NCI-H226 (cell line): ENCODE measurements around the gene IRF2.
A peak's percentile ranks its signal among the peaks of the same experiment; 100 is the strongest.

Experiments
- DNase-seq: peaks from one replicate; pipeline ENCODE4 v3.0.0-alpha.2; 2015

Gene IRF2

DNA sequence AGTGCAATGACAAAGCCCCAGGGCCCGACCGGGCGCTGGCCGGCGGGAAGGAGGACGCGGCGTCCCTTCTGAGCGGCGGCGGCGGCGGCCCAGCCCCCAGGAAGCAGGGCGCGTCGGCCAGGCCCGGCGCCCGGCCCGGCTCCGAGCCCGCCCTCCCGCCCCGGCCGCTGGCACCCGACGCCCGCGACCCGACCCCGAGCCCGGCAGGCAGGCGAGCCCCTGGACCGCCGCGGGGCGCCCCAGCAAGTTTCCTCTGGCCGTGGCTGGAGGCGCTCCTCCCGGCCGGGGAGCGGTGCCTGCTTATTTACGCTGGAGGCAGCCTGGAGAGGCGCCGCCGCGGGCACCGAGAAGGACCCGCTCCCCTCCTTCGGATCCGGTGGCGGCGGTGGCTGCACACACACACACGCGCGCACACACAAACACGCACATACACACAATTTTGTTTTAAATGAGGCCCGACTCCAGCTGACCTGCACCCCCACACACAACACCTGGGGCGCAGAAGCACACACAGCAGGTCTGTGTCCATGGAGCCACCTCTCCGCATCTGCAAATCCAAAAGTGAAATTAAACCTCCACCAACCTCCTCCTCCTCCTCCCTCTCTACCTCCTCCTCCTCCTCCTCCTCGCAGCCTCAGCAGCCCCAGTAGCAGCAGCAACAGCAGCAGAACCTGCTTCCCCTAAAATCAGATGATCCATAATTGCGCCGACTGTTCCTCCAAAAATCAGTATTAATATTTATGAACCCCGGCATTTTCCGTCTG is 669 bp downstream of the IRF2 start:
- no peak for DNase-seq

DNA sequence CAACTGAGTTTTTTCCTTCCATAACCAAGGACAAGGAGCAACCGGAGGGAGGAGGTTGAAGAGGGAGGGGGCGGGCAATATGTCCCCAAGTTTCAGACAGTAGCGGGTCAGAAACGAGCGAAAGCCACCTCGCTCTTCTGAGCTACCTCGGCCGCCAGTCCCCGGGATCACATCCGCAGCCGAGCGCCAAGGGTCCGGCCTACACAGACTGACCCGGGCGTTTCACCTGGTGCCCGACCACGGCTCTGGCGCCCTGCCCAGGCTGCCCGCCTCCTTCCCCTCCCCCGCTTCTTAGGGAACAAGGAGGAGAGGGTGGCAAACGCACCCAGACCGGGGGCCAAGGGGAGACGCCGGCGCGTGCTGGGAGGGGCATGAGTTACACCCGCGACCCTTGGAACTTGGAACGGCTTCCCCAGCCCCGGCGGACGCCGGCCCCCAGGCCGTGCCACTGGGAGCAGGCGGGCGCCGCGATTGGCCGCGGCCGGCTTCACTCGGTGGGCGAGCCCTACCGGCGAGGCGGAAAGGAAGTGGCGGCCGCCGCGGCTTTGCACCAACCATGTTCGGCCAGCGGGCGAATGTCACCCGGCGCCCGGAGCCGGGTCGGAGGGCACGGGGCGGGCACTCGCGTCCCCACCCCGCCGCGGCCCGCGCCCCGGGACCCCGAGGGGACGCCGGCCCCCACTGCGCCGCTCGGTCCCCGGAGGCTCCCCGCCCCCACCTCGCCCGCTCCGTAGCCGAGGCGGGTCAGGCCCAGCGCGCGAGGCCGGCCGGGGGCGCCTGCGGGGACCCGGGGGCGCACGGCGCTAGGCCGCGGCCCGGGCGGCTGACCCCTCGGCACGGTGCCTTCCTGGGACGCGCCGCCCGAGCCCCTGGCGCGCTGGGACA is 1.5 kb downstream of the IRF2 start:
- peak; percentile 74 for DNase-seq

GRCh38 chr4:184471881-184472613 is 2.3 kb downstream of the IRF2 start:
- DNase-seq = no peak

DNA sequence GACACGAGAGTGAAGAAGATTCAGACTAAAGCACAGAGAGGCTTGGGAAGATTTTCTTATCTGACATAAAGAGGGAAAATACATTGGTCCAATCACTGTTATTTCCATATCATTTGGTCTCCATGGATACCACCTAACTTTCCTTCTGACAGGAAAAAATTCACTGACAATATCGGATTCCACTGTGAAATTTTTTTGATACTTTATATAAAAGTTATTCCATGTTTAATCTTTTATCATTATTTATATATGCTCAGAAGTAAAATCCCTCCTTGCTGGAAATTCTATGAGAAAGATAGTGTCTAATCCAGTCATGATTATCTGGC is 3.6 kb downstream of the IRF2 start:
- no peak for DNase-seq

GRCh38 chr4:184466634-184467033 is 7.7 kb downstream of the IRF2 start:
- DNase-seq = no peak

- no peak for DNase-seq
Measured at GRCh38 chr4:184464759-184465454, 9.4 kb downstream of the IRF2 start.

DNA sequence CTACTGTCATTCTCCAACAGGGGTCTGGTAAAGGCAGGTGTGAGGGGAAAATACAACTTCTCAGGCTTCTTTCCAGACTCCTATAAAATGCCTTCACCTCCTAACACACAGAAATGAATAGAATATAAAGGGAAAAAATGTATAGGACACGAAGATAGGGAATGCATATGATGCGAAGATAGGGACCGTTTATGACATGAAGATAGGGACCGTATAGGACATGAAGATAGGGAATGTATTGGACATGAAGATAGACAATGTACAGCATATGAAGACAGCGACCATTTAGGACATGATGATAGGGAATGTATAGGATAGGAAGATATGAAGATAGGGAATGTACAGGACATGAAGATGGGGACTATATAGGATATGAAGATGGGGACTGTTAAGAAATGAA is 10.5 kb downstream of the IRF2 start:
- no peak for DNase-seq

- no peak for DNase-seq
Measured at GRCh38 chr4:184463158-184463557, 11.2 kb downstream of the IRF2 start.

- no peak for DNase-seq
Measured at GRCh38 chr4:184462724-184463123, 11.6 kb downstream of the IRF2 start.

DNA sequence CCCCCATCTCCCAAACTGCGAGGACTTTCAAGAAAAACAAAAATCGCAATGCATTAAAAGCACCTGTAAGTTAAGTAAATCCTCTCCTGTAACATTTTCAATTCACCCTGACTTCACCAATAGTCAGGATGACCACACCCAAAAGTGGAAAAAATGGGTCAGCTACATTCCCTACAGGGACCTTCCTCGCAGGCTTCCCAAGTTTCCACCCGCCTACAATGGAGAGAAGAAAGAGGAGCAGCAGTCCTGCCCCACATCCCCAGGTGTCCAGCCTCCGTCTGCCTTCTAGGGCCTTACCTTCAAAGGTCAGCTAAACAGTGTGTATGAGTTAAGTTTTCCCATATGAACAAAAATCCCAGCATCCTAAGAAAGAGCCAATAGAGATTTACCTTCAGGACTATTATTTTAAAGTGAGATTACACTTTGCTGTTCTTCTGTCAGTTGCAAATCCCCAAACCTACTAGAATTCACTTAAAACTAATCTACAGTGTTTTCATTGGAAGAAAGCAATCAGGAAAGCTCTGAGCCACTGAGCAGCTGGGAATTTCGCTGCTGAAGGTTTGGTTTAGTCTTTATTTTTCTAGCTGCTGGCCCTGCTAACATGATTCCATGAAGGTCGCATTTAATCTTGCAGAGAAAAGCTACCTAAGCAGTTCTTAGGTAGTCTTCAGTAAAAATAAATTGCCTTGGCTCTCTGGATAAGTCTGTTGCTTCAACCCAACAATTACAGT is 12.5 kb downstream of the IRF2 start:
- DNase-seq = no peak

GRCh38 chr4:184460499-184461285 is 13.7 kb downstream of the IRF2 start:
- no peak for DNase-seq

DNA sequence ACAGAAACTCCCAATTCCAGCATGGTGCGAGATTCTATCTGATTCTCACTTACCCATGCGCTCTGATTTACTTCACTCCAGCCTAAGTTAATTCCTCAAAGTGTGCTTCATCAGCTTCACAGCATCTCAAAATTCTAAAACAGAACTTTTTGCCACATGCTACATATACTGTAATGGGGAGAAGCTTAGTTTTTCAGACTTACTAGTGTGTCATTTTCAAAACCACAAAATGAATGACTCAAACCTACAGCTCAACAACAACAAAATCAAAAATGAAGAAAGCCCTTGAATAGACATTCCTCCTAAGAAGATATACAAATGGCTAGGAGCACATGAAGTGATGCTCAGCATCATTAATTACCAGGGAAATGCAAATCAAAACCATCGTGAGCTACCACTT is 14.9 kb downstream of the IRF2 start:
- DNase-seq = no peak

DNA sequence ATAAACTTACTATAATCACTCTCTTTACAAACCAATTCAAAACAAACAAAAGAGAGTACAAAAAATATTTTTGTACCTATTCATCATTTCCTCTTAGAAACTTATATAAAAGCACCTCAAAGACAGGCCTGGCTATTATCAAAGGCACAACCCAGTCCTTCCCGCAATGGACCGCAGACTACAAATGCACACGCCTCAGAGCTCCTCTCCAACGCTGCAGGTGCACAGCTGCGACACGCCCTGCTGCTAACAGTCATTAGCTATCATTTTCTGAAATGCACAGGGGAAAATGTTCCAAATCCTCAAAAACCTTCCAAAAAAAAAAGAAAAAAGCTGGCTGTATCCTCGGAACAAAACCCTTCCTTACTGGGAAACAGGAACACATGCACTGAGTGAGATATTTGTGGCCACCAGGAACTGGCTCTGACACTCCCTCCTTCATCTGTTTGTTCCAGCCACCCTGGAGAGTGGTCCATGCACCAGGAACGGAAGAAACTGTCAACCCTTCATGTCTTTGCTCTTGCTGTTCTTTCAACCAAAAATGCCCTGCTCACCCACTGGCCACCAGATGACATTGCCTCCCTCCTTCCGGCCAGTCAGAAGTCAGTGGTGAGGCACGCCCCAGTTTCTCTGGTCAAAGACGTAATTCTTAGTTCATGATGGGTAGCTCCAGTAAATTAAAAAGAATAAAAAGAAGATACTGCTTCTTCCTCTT is 16.7 kb downstream of the IRF2 start:
- DNase-seq = no peak

DNA sequence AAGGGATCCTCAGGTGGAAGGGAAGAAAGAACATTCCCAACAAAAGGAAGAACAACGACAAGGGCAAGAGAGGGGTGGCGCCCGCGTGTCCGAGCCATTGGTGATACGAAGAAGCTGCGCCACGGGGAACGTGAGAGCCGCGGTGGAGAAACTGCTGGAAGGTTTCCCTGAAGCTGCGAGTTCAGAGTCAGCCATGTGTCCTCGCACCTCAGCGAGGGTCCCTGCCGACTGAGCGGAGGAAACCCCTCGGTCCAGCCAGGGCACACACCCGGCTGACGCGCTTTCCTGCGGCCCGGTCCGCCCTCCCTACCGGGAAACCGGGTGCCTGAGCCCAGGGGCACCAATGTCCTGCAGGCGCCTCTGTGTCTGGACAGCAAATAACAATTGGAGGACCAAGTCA is 18.0 kb downstream of the IRF2 start:
- no peak for DNase-seq

DNA sequence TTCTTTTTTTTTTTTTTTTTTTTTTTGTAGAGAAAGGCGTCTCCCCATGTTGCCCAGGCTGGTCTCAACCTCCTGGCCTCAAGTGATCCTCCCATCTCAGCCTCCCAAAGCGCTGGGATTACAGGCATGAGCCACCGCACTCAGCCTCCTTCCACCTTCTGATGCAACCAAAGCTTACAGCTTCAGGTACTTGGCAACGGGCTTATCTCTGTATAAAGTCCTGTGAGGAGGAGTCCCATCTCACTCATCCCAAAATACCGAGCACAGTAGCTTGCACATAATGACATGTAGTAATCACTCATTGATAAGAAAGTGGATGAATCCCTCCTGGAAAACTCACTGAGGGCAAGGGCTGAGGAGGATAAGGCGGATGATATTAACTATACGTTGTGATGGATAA is 19.1 kb downstream of the IRF2 start:
- DNase-seq = no peak

DNA sequence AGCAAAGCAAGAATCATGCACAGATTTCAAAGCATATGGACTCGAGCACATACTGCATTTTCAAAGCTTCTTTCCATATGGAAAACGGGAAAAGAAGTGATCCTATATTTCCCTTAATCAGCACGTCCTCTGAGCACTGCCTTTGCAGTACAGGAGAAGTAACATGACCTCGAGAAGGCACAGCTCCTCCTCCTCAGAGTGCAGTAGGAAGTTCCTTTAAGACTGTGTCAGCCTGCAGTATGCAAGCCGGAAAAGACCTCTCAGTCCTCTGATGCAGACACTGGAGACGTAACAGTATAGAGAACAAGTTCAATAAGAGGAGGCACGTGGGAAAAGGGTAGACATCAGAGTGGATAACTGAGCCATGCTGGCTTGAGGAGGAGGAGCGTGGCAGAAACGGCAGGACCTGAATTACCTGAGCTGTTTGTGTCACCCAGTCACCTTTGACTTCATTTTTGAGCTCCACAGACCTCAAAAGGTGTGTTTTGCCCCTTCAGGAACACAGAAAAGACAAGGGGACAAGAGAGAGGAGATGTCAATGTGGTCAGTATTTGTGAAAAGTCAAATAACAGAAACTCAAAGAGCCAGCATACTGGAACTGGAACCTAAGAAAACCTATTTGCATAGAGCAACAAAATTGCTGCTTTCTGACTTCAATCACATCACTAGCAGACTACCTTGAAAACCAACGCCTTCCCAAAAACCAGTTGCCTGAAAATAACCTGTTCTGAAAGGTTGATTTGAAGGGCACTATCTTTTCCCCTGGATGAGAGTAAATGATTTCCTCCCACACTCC is 20.8 kb downstream of the IRF2 start:
- DNase-seq = peak; percentile 72

DNA sequence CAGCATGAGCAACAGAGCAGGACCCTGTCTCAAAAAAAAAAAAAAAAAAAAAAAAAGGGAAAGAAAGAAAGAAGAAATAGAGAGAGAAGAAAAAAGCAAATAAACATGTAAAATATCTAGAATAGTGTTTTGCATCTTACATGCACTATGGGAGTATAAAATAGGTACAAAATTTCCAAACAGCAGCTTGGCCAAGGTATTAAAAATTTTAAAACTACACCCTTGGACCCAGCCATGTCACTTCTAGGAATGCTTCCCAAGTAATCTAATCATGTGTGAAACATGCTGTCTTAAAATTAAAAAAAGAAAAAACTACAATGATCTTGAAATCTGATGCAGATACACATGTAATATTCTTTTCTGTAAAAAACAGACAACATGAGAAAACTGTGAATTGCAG is 21.6 kb downstream of the IRF2 start:
- no peak for DNase-seq

- DNase-seq = no peak
Measured at GRCh38 chr4:184451726-184452125, 22.6 kb downstream of the IRF2 start.

DNA sequence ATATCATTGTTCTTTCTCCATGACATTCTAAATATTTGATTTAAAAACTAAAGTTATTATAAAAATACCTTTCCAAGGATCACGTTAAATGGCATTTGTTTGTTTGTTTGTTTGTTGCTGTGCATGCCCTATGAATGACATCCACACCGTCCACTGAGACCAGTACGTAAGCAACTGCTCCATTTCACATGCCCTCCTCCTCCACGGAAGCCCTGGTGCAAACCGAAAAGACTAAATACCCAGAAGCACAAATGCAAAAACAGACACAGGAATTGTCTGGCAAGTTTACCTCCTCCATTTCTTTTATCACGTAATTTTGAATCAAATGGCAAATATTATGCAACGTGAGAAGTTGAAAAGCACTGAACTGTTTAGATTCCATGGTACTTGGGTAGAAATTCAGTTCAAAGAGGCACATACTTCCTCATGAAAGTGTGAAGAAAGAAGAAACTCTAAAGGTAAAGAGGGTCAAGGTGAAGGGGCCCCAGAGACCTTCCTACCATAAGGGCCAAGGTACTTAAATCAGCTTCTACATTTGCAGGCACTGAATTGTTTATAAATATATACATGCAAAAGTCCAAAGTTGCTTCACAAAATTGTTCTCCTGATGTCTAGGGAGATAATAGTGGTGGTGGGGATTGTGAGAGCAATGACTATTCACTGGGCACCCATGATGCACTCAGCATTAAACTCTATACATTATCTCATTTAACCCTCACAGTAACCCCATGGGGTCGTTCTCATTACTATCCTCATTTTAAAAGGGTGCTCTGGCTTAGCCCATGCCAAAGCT is 23.4 kb downstream of the IRF2 start:
- DNase-seq = no peak
